ENCODE results near the gene CES3. TPM values are rescaled to one million over a fixed set of nuclear protein-coding genes. Genes with fewer than 3 reads are reported as not detected.
"Not testable (repeated sequence)": the region's sequence is repeated elsewhere in the genome, so short reads cannot be mapped to it uniquely, and the experiment has no call there.

CES3 gene
- total and polyA plus RNA-seq, 2 experiments from 2014 or later = 6.4 to 12.8 TPM

- Histone ChIP-seq H3K9me3 (ENCODE audit: low read depth) (no peaks in the 10 kb centered on the region), H3K27me3 (peaks cover 40% of the 10 kb centered on the region), H3K36me3 (no peaks in the 10 kb centered on the region), H3K27ac (no peak overlapping the region), H3K4me3 (no peak overlapping the region), H3K4me1 (ENCODE audit: low read depth) (no peaks in the 10 kb centered on the region)
- DNase-seq (ENCODE audit: low read depth in 1 of 2, low spot score in 1 of 2) = no peak
- no peak for TF ChIP-seq CTCF (IDR thresholded peaks at IDR 0.05; ENCODE audit: low read depth, low read length)
Measured at GRCh38 chr16:66950971-66951790, 9.9 kb upstream of the CES3 start.

- no peak overlapping the region for H3K27ac ChIP-seq
- TF ChIP-seq CTCF (IDR thresholded peaks at IDR 0.05; ENCODE audit: low read depth, low read length) = no peak
- H3K27me3 ChIP-seq = peaks cover 38% of the 10 kb centered on the region
- no peak for DNase-seq (ENCODE audit: low read depth in 1 of 2, low spot score in 1 of 2)
- H3K36me3 ChIP-seq = no peaks in the 10 kb centered on the region
- H3K4me1 ChIP-seq (ENCODE audit: low read depth) = no peaks in the 10 kb centered on the region
- H3K4me3 ChIP-seq = no peak overlapping the region
- no peaks in the 10 kb centered on the region for H3K9me3 ChIP-seq (ENCODE audit: low read depth)
Measured at GRCh38 chr16:66952430-66953110, 8.5 kb upstream of the CES3 start.

GRCh38 chr16:66953462-66954096, 7.5 kb upstream of the CES3 start:
- no peak for DNase-seq (ENCODE audit: low read depth in 1 of 2, low spot score in 1 of 2)
- Histone ChIP-seq H3K27me3 (peaks cover 28% of the 10 kb centered on the region), H3K27ac (no peak overlapping the region), H3K4me1 (ENCODE audit: low read depth) (no peaks in the 10 kb centered on the region), H3K36me3 (no peaks in the 10 kb centered on the region), H3K9me3 (ENCODE audit: low read depth) (no peaks in the 10 kb centered on the region), H3K4me3 (no peak overlapping the region)
- TF ChIP-seq CTCF (IDR thresholded peaks at IDR 0.05; ENCODE audit: low read depth, low read length) = no peak

GRCh38 chr16:66954097-66954659, 6.9 kb upstream of the CES3 start:
- Histone ChIP-seq H3K4me1 (ENCODE audit: low read depth) (no peaks in the 10 kb centered on the region), H3K27me3 (peaks cover 22% of the 10 kb centered on the region), H3K27ac (no peak overlapping the region), H3K4me3 (no peak overlapping the region), H3K36me3 (no peaks in the 10 kb centered on the region), H3K9me3 (ENCODE audit: low read depth) (no peaks in the 10 kb centered on the region)
- DNase-seq (ENCODE audit: low read depth in 1 of 2, low spot score in 1 of 2) = peak; percentile 81 to 84
- TF ChIP-seq CTCF (IDR thresholded peaks at IDR 0.05; ENCODE audit: low read depth, low read length) = peak; percentile 85

GRCh38 chr16:66955363-66956153, 5.5 kb upstream of the CES3 start:
- not testable (repeated sequence) for H3K9me3 ChIP-seq (ENCODE audit: low read depth); H3K36me3 ChIP-seq; H3K27me3 ChIP-seq; H3K4me3 ChIP-seq; H3K27ac ChIP-seq; DNase-seq (ENCODE audit: low read depth in 1 of 2, low spot score in 1 of 2); H3K4me1 ChIP-seq (ENCODE audit: low read depth)

GRCh38 chr16:66956154-66956457, 5.0 kb upstream of the CES3 start:
- not testable (repeated sequence) for H3K4me3 ChIP-seq; H3K27me3 ChIP-seq; H3K4me1 ChIP-seq (ENCODE audit: low read depth); H3K36me3 ChIP-seq; DNase-seq (ENCODE audit: low read depth in 1 of 2, low spot score in 1 of 2); H3K9me3 ChIP-seq (ENCODE audit: low read depth); H3K27ac ChIP-seq

Measured in cardiac muscle cell (in vitro differentiated cells and primary cell).